ENCODE data around the gene ZNF423.

ZNF423 gene

GRCh38 chr16:49632086-49632794, 223.7 kb downstream of the ZNF423 start:
- H3K27ac ChIP-seq (ENCODE audit: low read length), result no peak overlapping the region
- DNase-seq, result no peak

DNA sequence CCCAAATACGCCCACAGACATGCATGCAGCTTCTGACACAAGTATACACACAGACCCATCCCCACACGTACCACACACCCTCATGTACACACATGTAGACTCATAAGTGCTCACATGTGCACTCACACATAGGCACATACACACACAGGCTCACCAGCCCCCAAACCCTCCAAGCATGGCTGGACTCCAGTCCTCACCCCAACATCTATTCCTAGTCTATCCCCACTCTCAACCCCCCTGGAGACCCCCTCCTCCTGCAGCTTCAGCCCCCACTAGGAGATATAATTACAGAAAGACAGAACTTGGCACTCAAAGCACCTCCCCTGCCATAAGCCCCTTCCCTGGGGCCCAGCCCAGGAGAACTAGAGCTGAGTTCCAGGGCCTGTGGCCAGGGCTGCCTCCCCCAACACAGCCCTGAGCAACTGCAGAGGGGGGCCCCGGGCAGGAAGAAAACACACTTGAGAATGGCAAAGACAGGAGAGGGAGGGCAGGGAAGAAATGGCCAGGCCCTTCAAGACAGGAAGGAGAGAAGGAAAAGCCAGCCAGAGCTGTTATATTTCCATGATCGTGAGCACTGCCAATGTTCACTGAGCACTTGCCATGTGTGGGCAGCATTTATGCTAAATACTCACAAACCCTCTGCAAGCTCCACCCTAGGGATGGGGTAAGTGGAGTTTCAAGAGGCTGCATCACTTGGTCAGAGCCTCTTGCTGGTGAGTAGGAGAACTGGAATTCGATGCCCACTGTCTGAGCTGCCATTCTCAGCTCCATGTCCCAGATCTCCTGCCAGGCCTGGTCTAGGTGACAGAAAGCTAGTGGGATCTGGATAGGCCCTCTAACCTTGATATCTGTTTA, 224.5 kb downstream of the ZNF423 start:
- Histone ChIP-seq H3K9ac (ENCODE audit: low read length) (no peak overlapping the region), H3K4me2 (ENCODE audit: low read depth, low read length) (no peak overlapping the region), H4K20me1 (ENCODE audit: insufficient read depth, low read length) (no peaks in the 10 kb centered on the region), H3K4me3 (ENCODE audit: low read length) (no peak overlapping the region), H3K9me2 (replicated peaks; ENCODE audit: insufficient read depth, low read length) (no peaks in the 10 kb centered on the region), H3K27me3 (replicated peaks; ENCODE audit: insufficient read depth, low read length) (no peaks in the 10 kb centered on the region), H3K9me3 (replicated peaks; ENCODE audit: insufficient read depth, low read length) (no peaks in the 10 kb centered on the region), H3K79me2 (ENCODE audit: low read length) (no peaks in the 10 kb centered on the region), H2AFZ (ENCODE audit: low read length) (no peak overlapping the region), H3K27ac (ENCODE audit: low read length) (no peak overlapping the region), H3K36me3 (replicated peaks; ENCODE audit: insufficient read depth, low read length) (no peaks in the 10 kb centered on the region), H3K4me1 (ENCODE audit: low read length) (no peaks in the 10 kb centered on the region), H3F3A (ENCODE audit: insufficient read depth, low read length) (no peaks in the 10 kb centered on the region)
- no peak for TF ChIP-seq EZH2 (optimal IDR thresholded peaks at IDR 0.05; ENCODE audit: low read depth, low read length)
- TF ChIP-seq, protein P1, sequence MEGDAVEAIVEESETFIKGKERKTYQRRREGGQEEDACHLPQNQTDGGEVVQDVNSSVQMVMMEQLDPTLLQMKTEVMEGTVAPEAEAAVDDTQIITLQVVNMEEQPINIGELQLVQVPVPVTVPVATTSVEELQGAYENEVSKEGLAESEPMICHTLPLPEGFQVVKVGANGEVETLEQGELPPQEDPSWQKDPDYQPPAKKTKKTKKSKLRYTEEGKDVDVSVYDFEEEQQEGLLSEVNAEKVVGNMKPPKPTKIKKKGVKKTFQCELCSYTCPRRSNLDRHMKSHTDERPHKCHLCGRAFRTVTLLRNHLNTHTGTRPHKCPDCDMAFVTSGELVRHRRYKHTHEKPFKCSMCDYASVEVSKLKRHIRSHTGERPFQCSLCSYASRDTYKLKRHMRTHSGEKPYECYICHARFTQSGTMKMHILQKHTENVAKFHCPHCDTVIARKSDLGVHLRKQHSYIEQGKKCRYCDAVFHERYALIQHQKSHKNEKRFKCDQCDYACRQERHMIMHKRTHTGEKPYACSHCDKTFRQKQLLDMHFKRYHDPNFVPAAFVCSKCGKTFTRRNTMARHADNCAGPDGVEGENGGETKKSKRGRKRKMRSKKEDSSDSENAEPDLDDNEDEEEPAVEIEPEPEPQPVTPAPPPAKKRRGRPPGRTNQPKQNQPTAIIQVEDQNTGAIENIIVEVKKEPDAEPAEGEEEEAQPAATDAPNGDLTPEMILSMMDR (IDR thresholded peaks at IDR 0.05; ENCODE audit: low read length), result no peak
- no peak for TF ChIP-seq EZH2phosphoT487 (IDR thresholded peaks at IDR 0.05; ENCODE audit: low read length)
- no peak for DNase-seq

More at GRCh38 chr16:49632086-49632794, 223.7 kb downstream of the ZNF423 start:
- H3K79me2 ChIP-seq (ENCODE audit: low read length), result no peaks in the 10 kb centered on the region
- H3K4me3 ChIP-seq (ENCODE audit: low read length), result no peak overlapping the region
- H3K9ac ChIP-seq (ENCODE audit: low read length), result no peak overlapping the region
- no peaks in the 10 kb centered on the region for H3K9me2 ChIP-seq (replicated peaks; ENCODE audit: insufficient read depth, low read length)
- no peaks in the 10 kb centered on the region for H3K36me3 ChIP-seq (replicated peaks; ENCODE audit: insufficient read depth, low read length)
- no peaks in the 10 kb centered on the region for H3K27me3 ChIP-seq (replicated peaks; ENCODE audit: insufficient read depth, low read length)
- no peak overlapping the region for H3K4me2 ChIP-seq (ENCODE audit: low read depth, low read length)
- no peak for TF ChIP-seq EZH2phosphoT487 (IDR thresholded peaks at IDR 0.05; ENCODE audit: low read length)
- no peaks in the 10 kb centered on the region for H4K20me1 ChIP-seq (ENCODE audit: insufficient read depth, low read length)
- no peaks in the 10 kb centered on the region for H3K4me1 ChIP-seq (ENCODE audit: low read length)
- no peaks in the 10 kb centered on the region for H3F3A ChIP-seq (ENCODE audit: insufficient read depth, low read length)
- no peak overlapping the region for H2AFZ ChIP-seq (ENCODE audit: low read length)
- no peaks in the 10 kb centered on the region for H3K9me3 ChIP-seq (replicated peaks; ENCODE audit: insufficient read depth, low read length)

GRCh38 chr16:49630783-49631182, 225.1 kb downstream of the ZNF423 start:
- H3K9ac ChIP-seq (ENCODE audit: low read length), result no peak overlapping the region
- H3K4me1 ChIP-seq (ENCODE audit: low read length), result no peaks in the 10 kb centered on the region
- H3K4me2 ChIP-seq (ENCODE audit: low read depth, low read length), result no peak overlapping the region
- H3K27me3 ChIP-seq (replicated peaks; ENCODE audit: insufficient read depth, low read length), result no peaks in the 10 kb centered on the region
- no peaks in the 10 kb centered on the region for H3K79me2 ChIP-seq (ENCODE audit: low read length)
- H3F3A ChIP-seq (ENCODE audit: insufficient read depth, low read length), result no peaks in the 10 kb centered on the region
- no peak overlapping the region for H3K4me3 ChIP-seq (ENCODE audit: low read length)
- H3K9me3 ChIP-seq (replicated peaks; ENCODE audit: insufficient read depth, low read length), result no peaks in the 10 kb centered on the region
- no peak for DNase-seq
- H3K36me3 ChIP-seq (replicated peaks; ENCODE audit: insufficient read depth, low read length), result no peaks in the 10 kb centered on the region
- H4K20me1 ChIP-seq (ENCODE audit: insufficient read depth, low read length), result no peaks in the 10 kb centered on the region
- no peak for TF ChIP-seq EZH2phosphoT487 (IDR thresholded peaks at IDR 0.05; ENCODE audit: low read length)
- no peak for TF ChIP-seq EZH2 (optimal IDR thresholded peaks at IDR 0.05; ENCODE audit: low read depth, low read length)
- TF ChIP-seq, protein P1 (IDR thresholded peaks at IDR 0.05; ENCODE audit: low read length), result no peak
- H2AFZ ChIP-seq (ENCODE audit: low read length), result no peak overlapping the region
- no peak overlapping the region for H3K27ac ChIP-seq (ENCODE audit: low read length)
- no peaks in the 10 kb centered on the region for H3K9me2 ChIP-seq (replicated peaks; ENCODE audit: insufficient read depth, low read length)

Measured in MM.1S (cell line).